Stimulated activated CD8-positive, alpha-beta memory T cell treated with anti-CD3 and anti-CD28 coated beads, Interleukin-15, amount 100 ng/mL, for 24 hours (primary cell): ENCODE measurements around the gene LCE5A.
"Not testable (repeated sequence)": the region's sequence is repeated elsewhere in the genome, so short reads cannot be mapped to it uniquely, and the experiment has no call there.

Experiments used
- DNase-seq: peaks from one replicate; pipeline ENCODE4 v3.0.0-alpha.2; 2020; ENCODE audit warnings: low read depth

LCE5A gene

DNA sequence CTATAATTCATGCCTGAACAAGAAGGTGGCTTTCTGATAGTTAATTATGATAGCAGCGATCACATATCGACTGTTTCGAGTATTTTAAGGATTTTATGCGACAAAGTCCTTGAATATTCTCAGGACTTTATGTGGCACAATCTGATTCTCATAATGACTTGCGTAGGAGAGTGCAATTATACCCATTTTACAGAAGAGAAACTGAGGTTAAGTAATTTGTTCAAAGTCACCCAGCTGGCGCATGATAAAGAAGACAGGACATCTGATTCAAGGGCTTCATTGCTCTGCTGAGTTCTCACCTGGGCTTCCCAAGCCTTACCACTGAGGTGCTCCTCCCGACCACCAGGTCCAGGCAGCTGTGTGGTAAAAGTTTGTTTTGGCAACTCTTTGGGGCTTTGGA lies 5.5 kb downstream of the LCE5A start:
- DNase-seq: no peak

GRCh38 chr1:152517237-152517811 lies 6.7 kb downstream of the LCE5A start:
- no peak for DNase-seq

- no peak for DNase-seq
Observed at GRCh38 chr1:152519851-152520250, 9.2 kb downstream of the LCE5A start.

DNA sequence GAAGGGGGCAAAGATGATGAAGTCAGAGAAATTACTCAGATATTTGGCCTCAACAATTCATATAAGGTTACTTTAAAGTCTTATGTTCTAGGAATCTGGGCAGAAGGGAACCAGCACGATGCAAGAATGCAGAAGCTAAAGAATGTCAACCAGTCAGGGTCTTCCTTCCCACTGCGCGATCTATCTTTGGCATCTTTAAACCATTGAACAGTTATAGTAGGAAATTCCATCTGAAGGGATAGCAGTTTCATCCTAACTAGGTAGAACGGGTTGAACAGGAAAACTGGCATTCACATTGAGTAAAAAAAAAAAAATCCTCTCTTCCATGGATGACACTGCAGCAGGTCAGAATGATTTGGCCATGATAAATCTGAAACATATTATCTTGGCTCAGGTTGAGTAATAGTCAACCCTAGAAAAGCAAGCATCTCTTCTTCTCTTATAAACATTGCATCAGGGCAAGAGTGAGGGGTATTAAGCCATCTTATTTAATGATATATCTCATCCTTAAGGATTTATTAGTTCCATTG lies 10.0 kb downstream of the LCE5A start:
- DNase-seq: no peak

GRCh38 chr1:152525080-152525641 lies 14.6 kb downstream of the LCE5A start:
- no peak for DNase-seq

DNA sequence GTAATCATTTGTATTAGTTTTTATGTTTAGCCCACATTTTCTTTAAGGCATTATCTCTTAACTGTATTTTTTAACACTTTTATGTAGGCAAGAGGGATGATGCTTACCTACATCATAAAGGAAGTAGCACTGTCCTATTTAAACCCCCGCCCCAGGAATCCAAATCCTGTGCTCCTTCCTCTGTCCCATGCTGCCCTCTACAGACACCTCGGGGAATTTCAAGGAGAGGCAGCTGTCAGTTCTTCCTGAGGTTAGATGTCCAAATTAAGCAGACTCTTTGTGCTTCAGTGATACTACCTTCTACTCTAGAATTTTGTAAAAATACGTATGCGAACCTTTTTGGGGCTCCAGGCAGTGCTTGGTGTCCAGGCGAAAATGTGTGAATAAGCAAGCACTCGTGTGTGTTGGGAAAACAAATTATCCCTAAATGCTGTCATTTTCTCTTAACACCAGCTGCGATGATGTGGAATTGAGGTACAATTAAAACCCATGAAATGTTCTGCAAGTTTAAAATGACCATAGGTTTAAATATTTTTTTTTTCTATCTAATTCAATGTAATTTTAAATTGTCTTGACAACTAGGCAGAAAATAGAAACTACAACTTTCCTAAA lies 22.8 kb downstream of the LCE5A start:
- DNase-seq: no peak

DNA sequence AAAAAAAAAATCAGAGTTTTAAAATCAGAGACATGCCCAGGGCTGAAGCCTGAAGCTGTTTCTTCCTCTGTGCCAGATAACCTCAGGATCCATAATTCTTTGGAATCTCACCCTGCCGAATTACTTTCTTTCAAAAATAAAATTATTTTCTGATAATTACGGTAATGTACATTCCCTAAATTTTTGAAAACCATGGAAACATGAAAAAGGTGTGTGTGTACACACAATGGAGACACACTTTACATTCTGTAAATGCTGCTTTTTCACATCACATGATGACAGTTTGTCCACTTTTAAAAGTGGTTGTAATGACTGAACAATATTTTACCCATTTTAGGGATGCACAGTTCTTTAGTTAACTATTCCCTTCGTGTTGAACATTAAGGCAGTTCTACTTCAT lies 25.2 kb downstream of the LCE5A start:
- no peak for DNase-seq

- no peak for DNase-seq
Observed at GRCh38 chr1:152537496-152537895, 26.9 kb downstream of the LCE5A start.

DNA sequence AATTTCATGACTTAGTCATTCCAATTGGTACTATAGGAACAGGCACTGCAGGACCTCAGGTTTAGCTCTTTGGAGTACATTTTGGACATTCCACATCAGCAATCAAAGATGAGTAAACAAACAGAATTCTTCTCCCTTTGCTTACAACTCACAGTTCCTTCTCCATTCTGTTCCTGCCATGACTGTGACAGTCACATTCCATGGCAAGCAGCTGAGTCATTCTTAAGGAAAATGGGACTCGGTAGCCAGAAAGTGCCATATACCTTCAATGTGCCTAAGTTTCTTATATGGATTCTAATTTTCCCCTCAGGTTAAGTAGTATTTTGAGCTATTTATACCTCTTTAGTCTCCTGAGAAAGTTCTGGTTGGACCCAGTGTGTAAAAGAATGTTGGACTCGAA lies 29.3 kb downstream of the LCE5A start:
- no peak for DNase-seq

DNA sequence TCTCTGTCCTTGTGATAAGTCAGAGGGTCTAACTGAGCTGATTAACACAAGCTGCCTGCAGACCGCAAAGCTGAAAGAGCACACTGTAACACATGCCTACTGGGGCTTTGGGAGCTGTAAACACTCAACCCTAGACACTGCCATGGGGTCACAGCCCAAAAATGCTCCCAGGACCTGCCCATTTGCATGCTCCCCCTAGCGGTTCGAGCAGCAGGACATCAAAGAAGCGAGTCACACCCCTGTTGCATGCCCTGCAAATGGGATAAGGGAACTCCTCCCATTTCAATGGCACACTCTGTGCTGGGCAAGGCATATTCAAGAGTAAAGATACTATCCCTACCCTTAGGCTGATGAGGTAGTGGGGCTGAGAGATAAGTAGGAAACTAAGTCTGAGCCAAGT lies 33.2 kb downstream of the LCE5A start:
- DNase-seq: no peak

DNA sequence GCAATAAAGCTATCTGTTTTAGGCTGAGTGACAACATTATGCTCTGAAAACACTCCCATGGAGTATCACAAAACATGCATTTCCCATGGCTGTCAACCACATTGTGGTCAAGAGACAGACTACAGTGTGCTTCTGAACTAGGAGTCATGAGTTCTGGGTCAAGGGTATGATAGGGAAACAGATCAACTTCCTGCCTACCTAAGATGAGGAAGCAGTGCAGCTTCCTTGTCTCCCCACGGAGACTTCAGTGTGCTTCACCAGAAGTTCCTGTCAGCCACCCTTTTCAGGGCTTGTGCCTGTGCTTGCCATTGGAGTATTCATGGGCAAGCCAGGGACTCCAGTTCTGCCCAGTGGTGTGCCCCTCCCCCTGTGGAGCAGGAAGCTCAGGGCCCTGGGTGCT lies 36.1 kb downstream of the LCE5A start:
- no peak for DNase-seq

DNA sequence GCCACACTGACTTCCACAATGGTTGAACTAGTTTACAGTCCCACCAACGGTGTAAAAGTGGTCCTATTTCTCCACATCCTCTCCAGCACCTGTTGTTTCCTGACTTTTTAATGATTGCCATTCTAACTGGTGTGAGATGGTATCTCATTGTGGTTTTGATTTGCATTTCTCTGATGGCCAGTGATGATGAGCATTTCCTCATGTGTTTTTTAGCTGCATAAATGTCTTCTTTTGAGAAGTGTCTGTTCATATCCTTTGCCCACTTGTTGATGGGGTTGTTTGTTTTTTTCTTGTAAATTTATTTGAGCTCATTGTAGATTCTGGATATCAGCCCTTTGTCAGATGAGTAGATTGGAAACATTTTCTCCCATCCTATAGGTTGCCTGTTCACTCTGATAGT lies 37.8 kb downstream of the LCE5A start:
- not testable (repeated sequence) for DNase-seq
